K562 (cell line): ENCODE results near the gene ZER1. TPM values are rescaled to one million over a fixed set of nuclear protein-coding genes. Genes with fewer than 3 reads are reported as not detected.
A peak's percentile ranks its signal among the peaks of the same experiment; 100 is the strongest.

Experiments
- DIDO1 ChIP-seq: fragments of 450-650 bp; IDR thresholded peaks from 2 replicates; pipeline ENCODE4 v1.6.1; 2016; ENCODE audit warnings: low read depth, missing biosample characterization, missing genetic modification characterization
- EZH2 ChIP-seq: IDR thresholded peaks from 2 replicates; pipeline ENCODE4 v1.6.1; 2012; ENCODE audit warnings: low read depth, mild to moderate bottlenecking, inconsistent platforms, low read length, borderline replicate concordance
- GATAD2A ChIP-seq: fragments of 450-650 bp; IDR thresholded peaks from 2 replicates; pipeline ENCODE4 v1.6.1; 2017
- HMG20A ChIP-seq: fragments of 450-650 bp; formaldehyde crosslinking; conservative IDR thresholded peaks from 2 replicates; pipeline ENCODE4 v1.4.0; 2020; ENCODE audit warnings: mild to moderate bottlenecking, mixed read lengths
- HMGN3 ChIP-seq: IDR thresholded peaks from 2 replicates; pipeline ENCODE4 v1.6.1; 2011; ENCODE audit warnings: borderline replicate concordance, low read depth, mild to moderate bottlenecking, mixed read lengths, low read length; ENCODE audit not compliant: insufficient read length; ENCODE audit errors: extremely low read depth
- HMGXB4 ChIP-seq: sonication (generic); formaldehyde crosslinking; IDR thresholded peaks from 2 replicates; pipeline ENCODE4 v1.8.1; 2023; ENCODE audit warnings: mild to moderate bottlenecking, missing genetic modification reagents
- HNRNPLL ChIP-seq: fragments of 200-400 bp; formaldehyde crosslinking; IDR thresholded peaks from 2 replicates; pipeline ENCODE4 v1.6.1; 2017; ENCODE audit warnings: low read length, low read depth, mild to moderate bottlenecking; ENCODE audit not compliant: poor library complexity, severe bottlenecking
- MEIS2 ChIP-seq: fragments of 450-650 bp; IDR thresholded peaks from 2 replicates; pipeline ENCODE4 v1.6.1; 2014; ENCODE audit warnings: mild to moderate bottlenecking; ENCODE audit not compliant: partially characterized antibody
- POLR2B ChIP-seq: fragments of 450-650 bp; IDR thresholded peaks from 2 replicates; pipeline ENCODE4 v1.6.1; 2018; ENCODE audit warnings: low read depth; ENCODE audit not compliant: partially characterized antibody
- PTTG1 ChIP-seq: fragments of 450-650 bp; IDR thresholded peaks from 2 replicates; pipeline ENCODE4 v1.6.1; 2016; ENCODE audit warnings: low read depth, mild to moderate bottlenecking, missing genetic modification characterization, missing compliant biosample characterization
- RBM14 ChIP-seq: fragments of 200-400 bp; formaldehyde crosslinking; IDR thresholded peaks from 2 replicates; pipeline ENCODE4 v1.6.1; 2018; ENCODE audit warnings: low read depth, mild to moderate bottlenecking, low read length, moderate library complexity, borderline replicate concordance; ENCODE audit not compliant: insufficient read depth
- SMAD2 ChIP-seq: fragments of 150-350 bp; IDR thresholded peaks from 2 replicates; pipeline ENCODE4 v1.6.1; 2014; ENCODE audit warnings: low read depth, mild to moderate bottlenecking, low read length
- TAF15 ChIP-seq: fragments of 200-400 bp; formaldehyde crosslinking; IDR thresholded peaks from 2 replicates; pipeline ENCODE4 v1.6.1; 2017; ENCODE audit warnings: mild to moderate bottlenecking, low read depth, low read length, moderate library complexity
- UBTF ChIP-seq, 2 experiments: IDR thresholded peaks; 2 replicates each; pipeline ENCODE4 v1.6.1; 2012; ENCODE audit warnings: improper control_type of control experiment in 2 of 2, low read depth in 2 of 2, low read length in 2 of 2, borderline replicate concordance in 1 of 2
- USF1 ChIP-seq: sonication (generic); formaldehyde crosslinking; IDR thresholded peaks from 2 replicates; pipeline ENCODE4 v1.9.0; 2022; ENCODE audit warnings: mild to moderate bottlenecking, missing genetic modification reagents
- WHSC1 ChIP-seq: IDR thresholded peaks from one replicate; pipeline ENCODE4 v1.6.1; 2012; ENCODE audit warnings: low read length, control low read depth, inconsistent platforms
- ZBTB1 ChIP-seq: sonication (generic); formaldehyde crosslinking; IDR thresholded peaks from 2 replicates; pipeline ENCODE4 v1.8.1; 2023; ENCODE audit warnings: missing genetic modification reagents, low read depth, mild to moderate bottlenecking, borderline replicate concordance
- ZNF133 ChIP-seq: fragments of 250-450 bp; sonication (Bioruptor Pico); IDR thresholded peaks from 2 replicates; pipeline ENCODE4 v1.4.0; 2020; ENCODE audit warnings: mild to moderate bottlenecking
- ZNF282 ChIP-seq: sonication (generic); formaldehyde crosslinking; IDR thresholded peaks from 2 replicates; pipeline ENCODE4 v1.8.1; 2023; ENCODE audit warnings: missing genetic modification reagents
- ZNF639 ChIP-seq, 2 experiments: fragments of 200-800 bp in 1 of 2; sonication (Bioruptor generic) in 1 of 2; sonication (generic) in 1 of 2; formaldehyde crosslinking in 1 of 2; IDR thresholded peaks in 1 of 2; conservative IDR thresholded peaks in 1 of 2; 2 replicates each; pipeline versions ENCODE4 v1.5.0 to v1.6.1; 2016 to 2020; ENCODE audit warnings: missing compliant biosample characterization in 1 of 2, missing genetic modification characterization in 1 of 2, missing genetic modification reagents in 1 of 2
- polyA plus RNA-seq, 8 experiments: library from polyadenylated mRNA; depleted of rRNA in 4 of 8; stranded (reverse) in 5 of 8; unstranded in 3 of 8; fragments of >200 nt; fragmentation: Nextera tagmentation in 2 of 8; fragmentation: Illumina TruSeq in 1 of 8; extraction: Ambion mirVana in 2 of 8; extraction: Trizol in 1 of 8; gene quantifications; 2 replicates each; pipeline versions ENCODE4 v1.2.1 to v1.2.3, GENCODE V29; 2011 to 2014; ENCODE audit warnings: inconsistent platforms in 1 of 8, missing spikeins in 1 of 8
- total RNA-seq, 7 experiments: library from RNA; depleted of rRNA in 6 of 7; stranded (reverse); fragments of >200 nt in 6 of 7; fragmentation: Illumina TruSeq in 2 of 7; extraction: Trizol in 2 of 7; gene quantifications; 2 replicates each; pipeline versions ENCODE4 v1.2.1 to v1.2.3, GENCODE V29; 2011 to 2021; ENCODE audit warnings: low replicate concordance in 1 of 7

Gene ZER1
- total and polyA plus RNA-seq, 9 of the 15 experiments (the other 6 are each of a cell fraction or from before 2014, with no cell fraction given): 0.07 to 10.7 (median 6.2) TPM

- TF ChIP-seq UBTF (IDR thresholded peaks at IDR 0.05; ENCODE audit: borderline replicate concordance in 1 of 2, low read depth in 2 of 2, low read length in 2 of 2) (0 out of 4 replicates have a peak, but pooled peaks of 1 of the 2 experiments have one; percentile 6), TAF15 (no peak), ZNF282 (no peak), GATAD2A (no peak), POLR2B (peak; percentile 79), PTTG1 (tag) (no peak), HMG20A (CRISPR knock-in tag) (no peak), HNRNPLL (peak; percentile 48), USF1 (CRISPR knock-in tag) (no peak), DIDO1 (tag) (no peak), ZBTB1 (CRISPR knock-in tag) (peak; percentile 86), MEIS2 (peak; percentile 92), HMGXB4 (CRISPR knock-in tag) (peak; percentile 63; the same call in 1 of the 2 replicates), ZNF133 (CRISPR knock-in tag) (no peak), ZNF639 (CRISPR knock-in tag; conservative IDR thresholded peaks at IDR 0.05 in 1 of 2, IDR thresholded peaks at IDR 0.05 in 1 of 2) (peak in 1 of 2 experiments; percentile 47; a peak in 1 of 4 replicates), EZH2 (no peak), HMGN3 (no peak), WHSC1 (no peak), RBM14 (no peak), SMAD2 (no peak)
Measured at GRCh38 chr9:128818099-128818838, 46.5 kb upstream of the ZER1 start, which contains the start of gene ENDOG (continued).
